Gastroesophageal sphincter (tissue), 3 donors: ENCODE results near the gene LRRC15.

ENCODE experiments used
- CTCF ChIP-seq, 4 experiments: fragments of 200-600 bp in 2 of 4; fragments of 450-650 bp in 2 of 4; sonication (generic) in 1 of 4; IDR thresholded peaks; one replicate each; pipeline ENCODE4 v1.5.1; 2017 to 2019; ENCODE audit warnings: antibody characterized with exemption in 4 of 4, mild to moderate bottlenecking in 2 of 4, moderate library complexity in 2 of 4
- POLR2A ChIP-seq, 2 donors: fragments of 450-650 bp; IDR thresholded peaks; one replicate each; pipeline ENCODE4 v1.6.1; 2017; ENCODE audit warnings: antibody characterized with exemption in 2 of 2, mild to moderate bottlenecking in 2 of 2, moderate library complexity in 1 of 2

GRCh38 chr3:194340757-194341400, 28.7 kb downstream of the LRRC15 start:
- TF ChIP-seq CTCF (IDR thresholded peaks at IDR 0.05) (no peak), POLR2A (IDR thresholded peaks at IDR 0.05) (no peak)
